LHCN-M2 (cell line): ENCODE results near the gene RBPJ. TPM values are rescaled to one million over a fixed set of nuclear protein-coding genes. Genes with fewer than 3 reads are reported as not detected.

ENCODE experiments used
- DNase-seq: peaks from one replicate; pipeline ENCODE4 v3.0.0-alpha.2; 2012; ENCODE audit warnings: low read depth
- polyA plus RNA-seq: library from polyadenylated mRNA; unstranded; fragments of >200 nt; gene quantifications from one replicate; pipeline ENCODE4 v1.2.1, GENCODE V29; 2012; ENCODE audit warnings: missing spikeins
- total RNA-seq: library from RNA; depleted of rRNA; stranded (reverse); fragments of >200 nt; gene quantifications from 2 replicates; pipeline ENCODE4 v1.2.3, GENCODE V29; 2014; rRNA removed

Gene RBPJ
- total RNA-seq = 104 and 133 TPM in 2 replicates
- polyA plus RNA-seq = 28.0 TPM

- DNase-seq = peak; percentile 98
These were observed at the start of gene RBPJ for GRCh38 chr4:26320538-26321372. Gene RBPJ, plus strand, starts transcription at chr4:26321014. Its CDS starts 15 bp downstream, at chr4:26321029.

GRCh38 chr4:26271703-26272102 lies 49.1 kb upstream of the RBPJ start:
- no peak for DNase-seq

- no peak for DNase-seq
These were observed 47.9 kb upstream of the RBPJ start for GRCh38 chr4:26272654-26273615.

GRCh38 chr4:26273616-26273980 lies 47.2 kb upstream of the RBPJ start:
- DNase-seq = no peak

GRCh38 chr4:26275281-26275680 lies 45.5 kb upstream of the RBPJ start:
- DNase-seq = no peak

GRCh38 chr4:26279446-26279845 lies 41.4 kb upstream of the RBPJ start:
- DNase-seq = no peak

- DNase-seq = no peak
These were observed 38.9 kb upstream of the RBPJ start for GRCh38 chr4:26281881-26282280.

- DNase-seq = no peak
These were observed 36.3 kb upstream of the RBPJ start for GRCh38 chr4:26284536-26284935.

GRCh38 chr4:26285272-26285671 lies 35.5 kb upstream of the RBPJ start:
- DNase-seq = no peak

GRCh38 chr4:26287756-26288155 lies 33.1 kb upstream of the RBPJ start:
- no peak for DNase-seq

- DNase-seq = peak; percentile 67
These were observed 32.4 kb upstream of the RBPJ start for GRCh38 chr4:26288355-26288909.

GRCh38 chr4:26289401-26289800 lies 31.4 kb upstream of the RBPJ start:
- no peak for DNase-seq

- no peak for DNase-seq
These were observed 30.5 kb upstream of the RBPJ start for GRCh38 chr4:26290321-26290720.

GRCh38 chr4:26294904-26295303 lies 25.9 kb upstream of the RBPJ start:
- DNase-seq = no peak

GRCh38 chr4:26296021-26296420 lies 24.8 kb upstream of the RBPJ start:
- no peak for DNase-seq

- DNase-seq = no peak
These were observed 24.3 kb upstream of the RBPJ start for GRCh38 chr4:26296514-26296913.

- DNase-seq = no peak
These were observed 23.6 kb upstream of the RBPJ start for GRCh38 chr4:26297219-26297618.

GRCh38 chr4:26298198-26298947 lies 22.4 kb upstream of the RBPJ start:
- peak; percentile 87 for DNase-seq

- DNase-seq = no peak
These were observed 21.4 kb upstream of the RBPJ start for GRCh38 chr4:26299254-26299882.

- DNase-seq = no peak
These were observed 20.2 kb upstream of the RBPJ start for GRCh38 chr4:26300314-26301307.
